Fibroblast of lung (primary cell): Measurements from ENCODE around the gene AK9. TPM values are rescaled to one million over a fixed set of nuclear protein-coding genes. Genes with fewer than 3 reads are reported as not detected.

Experiments
- DNase-seq, 2 donors: peaks; one replicate each; pipeline versions ENCODE4 v3.0.0 to v3.0.0-alpha.2; 2010; ENCODE audit warnings: low read depth in 2 of 2
- H2AFZ ChIP-seq: 2 replicates; pipeline ENCODE4 v1.5.1; 2012; ENCODE audit warnings: low read length, control low read depth, inconsistent platforms
- H3K27ac ChIP-seq: 2 replicates; pipeline ENCODE4 v1.5.1; 2011; ENCODE audit warnings: low read length, control low read depth; ENCODE audit not compliant: insufficient read depth
- H3K27me3 ChIP-seq: 2 replicates; pipeline ENCODE4 v1.5.1; 2011; ENCODE audit warnings: mild to moderate bottlenecking, low read length; ENCODE audit not compliant: control insufficient read depth, insufficient read depth
- H3K36me3 ChIP-seq: 2 replicates; pipeline ENCODE4 v1.5.1; 2011; ENCODE audit warnings: low read length; ENCODE audit not compliant: control insufficient read depth, insufficient read depth
- H3K4me1 ChIP-seq: 2 replicates; pipeline ENCODE4 v1.5.1; 2011; ENCODE audit warnings: low read length; ENCODE audit not compliant: control insufficient read depth, insufficient read depth; ENCODE audit errors: extremely low read depth
- H3K4me2 ChIP-seq: 2 replicates; pipeline ENCODE4 v1.5.1; 2011; ENCODE audit warnings: low read length, control low read depth; ENCODE audit not compliant: insufficient read depth; ENCODE audit errors: extremely low read depth
- H3K4me3 ChIP-seq, 4 experiments: fragments of 200-600 bp in 1 of 4; sonication (generic) in 1 of 4; replicated peaks in 1 of 4; 2 replicates each; pipeline ENCODE4 v1.5.1; 2011 to 2016; ENCODE audit warnings: low read length in 4 of 4, low read depth in 3 of 4, mild to moderate bottlenecking in 3 of 4, control low read depth in 2 of 4, inconsistent platforms in 1 of 4, mixed read lengths in 1 of 4; ENCODE audit not compliant: insufficient read depth in 1 of 4; ENCODE audit errors: control extremely low read depth in 1 of 4
- H3K79me2 ChIP-seq: 2 replicates; pipeline ENCODE4 v1.5.1; 2012; ENCODE audit warnings: mild to moderate bottlenecking, low read length, inconsistent platforms; ENCODE audit not compliant: control insufficient read depth, insufficient read depth
- H3K9ac ChIP-seq: 2 replicates; pipeline ENCODE4 v1.5.1; 2011; ENCODE audit warnings: mild to moderate bottlenecking, low read length, control low read depth; ENCODE audit not compliant: insufficient read depth
- H3K9me3 ChIP-seq: 2 replicates; pipeline ENCODE4 v1.5.1; 2012; ENCODE audit warnings: low read depth, low read length; ENCODE audit not compliant: control insufficient read depth, insufficient read depth
- H4K20me1 ChIP-seq: 2 replicates; pipeline ENCODE4 v1.5.1; 2011; ENCODE audit warnings: low read length; ENCODE audit not compliant: control insufficient read depth, insufficient read depth; ENCODE audit errors: extremely low read depth
- EZH2 ChIP-seq: IDR thresholded peaks from 2 replicates; pipeline ENCODE4 v1.5.1; 2012; ENCODE audit warnings: low read length, control low read depth, mild to moderate bottlenecking; ENCODE audit errors: missing control alignments
- polyA plus RNA-seq, 2 donors: library from polyadenylated mRNA; depleted of rRNA in 1 of 2; stranded (reverse) in 1 of 2; unstranded in 1 of 2; fragments of >200 nt; gene quantifications; 2 replicates each; pipeline ENCODE4 v1.2.1, GENCODE V29; 2011 to 2012; ENCODE audit warnings: missing spikeins in 1 of 2
- total RNA-seq: library from RNA; depleted of rRNA; stranded (reverse); fragments of >200 nt; gene quantifications from 2 replicates; pipeline ENCODE4 v1.2.1, GENCODE V29; 2014
- TF ChIP-seq, protein P1 (sequence below), 2 donors: IDR thresholded peaks in 1 of 2; conservative IDR thresholded peaks in 1 of 2; 1 replicate in 1 of 2; 2 replicates in 1 of 2; pipeline ENCODE4 v1.5.1; 2011 to 2012; ENCODE audit warnings: low read length in 2 of 2, control low read depth in 1 of 2, inconsistent platforms in 1 of 2, low read depth in 1 of 2, mild to moderate bottlenecking in 1 of 2

The AK9 gene
- total and polyA plus RNA-seq, 2 donors (not counting 1 experiment from before 2014, with no cell fraction given) = 4.5 to 10.4 TPM

DNA sequence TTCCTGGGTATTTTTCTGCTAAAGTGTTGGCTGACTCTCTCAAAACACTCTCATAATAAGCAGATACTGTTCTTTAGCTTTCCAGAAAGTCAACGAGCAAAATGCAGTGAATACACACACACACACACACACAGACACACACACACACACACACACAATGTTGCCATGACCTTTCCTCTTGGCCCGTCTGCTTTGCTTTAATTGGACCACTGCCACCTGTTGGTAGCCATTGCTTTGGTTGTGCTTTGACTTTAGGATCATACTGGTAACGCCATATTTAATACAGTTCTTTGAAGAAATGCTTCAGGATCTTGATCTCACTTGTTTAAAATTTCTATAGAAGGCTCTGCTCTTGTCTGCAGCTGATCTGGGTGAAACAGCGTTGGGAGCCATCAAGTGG is 4.5 kb upstream of the AK9 start:
- Histone ChIP-seq H3K79me2 (no peaks in the 10 kb centered on the region), H3K27ac (no peak overlapping the region), H2AFZ (no peak overlapping the region), H3K9me3 (no peaks in the 10 kb centered on the region), H3K4me1 (no peaks in the 10 kb centered on the region), H3K27me3 (no peaks in the 10 kb centered on the region), H3K9ac (no peak overlapping the region), H4K20me1 (no peaks in the 10 kb centered on the region), H3K4me3 (no peak overlapping the region), H3K4me2 (no peak overlapping the region), H3K36me3 (no peaks in the 10 kb centered on the region)
- no peak for TF ChIP-seq EZH2
- TF ChIP-seq, protein P1, sequence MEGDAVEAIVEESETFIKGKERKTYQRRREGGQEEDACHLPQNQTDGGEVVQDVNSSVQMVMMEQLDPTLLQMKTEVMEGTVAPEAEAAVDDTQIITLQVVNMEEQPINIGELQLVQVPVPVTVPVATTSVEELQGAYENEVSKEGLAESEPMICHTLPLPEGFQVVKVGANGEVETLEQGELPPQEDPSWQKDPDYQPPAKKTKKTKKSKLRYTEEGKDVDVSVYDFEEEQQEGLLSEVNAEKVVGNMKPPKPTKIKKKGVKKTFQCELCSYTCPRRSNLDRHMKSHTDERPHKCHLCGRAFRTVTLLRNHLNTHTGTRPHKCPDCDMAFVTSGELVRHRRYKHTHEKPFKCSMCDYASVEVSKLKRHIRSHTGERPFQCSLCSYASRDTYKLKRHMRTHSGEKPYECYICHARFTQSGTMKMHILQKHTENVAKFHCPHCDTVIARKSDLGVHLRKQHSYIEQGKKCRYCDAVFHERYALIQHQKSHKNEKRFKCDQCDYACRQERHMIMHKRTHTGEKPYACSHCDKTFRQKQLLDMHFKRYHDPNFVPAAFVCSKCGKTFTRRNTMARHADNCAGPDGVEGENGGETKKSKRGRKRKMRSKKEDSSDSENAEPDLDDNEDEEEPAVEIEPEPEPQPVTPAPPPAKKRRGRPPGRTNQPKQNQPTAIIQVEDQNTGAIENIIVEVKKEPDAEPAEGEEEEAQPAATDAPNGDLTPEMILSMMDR (conservative IDR thresholded peaks at IDR 0.05 in 1 of 2, IDR thresholded peaks at IDR 0.05 in 1 of 2; ENCODE audit: low read depth in 1 of 2, low read length in 2 of 2) = no peak
- peak in 1 of 2 donors; percentile 15 for DNase-seq

DNA sequence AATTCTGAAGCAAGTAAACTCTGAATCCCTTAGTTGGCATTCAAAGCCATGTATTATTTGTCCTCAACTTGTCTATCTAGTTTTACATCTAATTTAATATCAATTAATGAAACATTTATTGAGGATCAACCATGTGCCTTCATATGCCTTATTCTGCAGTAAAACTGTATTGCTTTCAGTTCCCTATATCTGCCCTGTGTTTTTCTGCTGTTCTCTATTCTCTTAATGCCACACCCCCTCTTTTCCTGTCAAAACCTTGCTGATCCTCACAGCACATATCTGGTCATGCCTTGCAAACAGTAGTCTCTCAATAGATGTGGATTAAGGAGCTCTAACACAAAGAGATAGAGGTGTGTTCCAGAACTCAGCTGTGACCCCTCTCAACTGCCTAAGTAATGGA is 2.1 kb upstream of the AK9 start:
- H4K20me1 ChIP-seq = no peaks in the 10 kb centered on the region
- no peak overlapping the region for H3K27ac ChIP-seq
- H3K9me3 ChIP-seq = no peaks in the 10 kb centered on the region
- TF ChIP-seq, protein P1 (conservative IDR thresholded peaks at IDR 0.05 in 1 of 2, IDR thresholded peaks at IDR 0.05 in 1 of 2; ENCODE audit: low read depth in 1 of 2, low read length in 2 of 2) = no peak
- TF ChIP-seq EZH2 = no peak
- no peaks in the 10 kb centered on the region for H3K79me2 ChIP-seq
- DNase-seq = no peak
- no peak overlapping the region for H2AFZ ChIP-seq
- H3K36me3 ChIP-seq = no peaks in the 10 kb centered on the region
- H3K4me1 ChIP-seq = no peaks in the 10 kb centered on the region
- no peaks in the 10 kb centered on the region for H3K27me3 ChIP-seq
- H3K9ac ChIP-seq = no peak overlapping the region
- no peak overlapping the region for H3K4me2 ChIP-seq
- H3K4me3 ChIP-seq = no peak overlapping the region

DNA sequence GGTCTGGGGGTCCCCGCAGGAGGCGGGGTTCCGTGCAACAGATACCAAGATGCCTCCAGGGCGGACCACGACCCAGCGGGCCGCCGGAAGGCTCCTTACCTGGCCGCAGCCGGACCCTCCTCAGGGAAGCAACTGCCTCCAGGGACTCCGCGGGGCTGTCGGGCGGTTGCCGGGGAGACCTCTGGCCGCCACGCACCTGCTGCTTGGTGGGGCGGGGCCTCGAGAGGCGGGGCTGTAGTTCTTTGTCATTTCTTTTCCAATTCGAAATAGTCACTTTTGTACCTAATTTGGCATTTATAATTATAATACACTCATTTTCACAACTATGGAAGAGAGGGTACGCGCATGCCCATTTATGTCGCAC is 647 bp downstream of the AK9 start:
- H3K79me2 ChIP-seq = no peaks in the 10 kb centered on the region
- H2AFZ ChIP-seq = peak overlapping the region; percentile 96
- no peaks in the 10 kb centered on the region for H4K20me1 ChIP-seq
- H3K36me3 ChIP-seq = no peaks in the 10 kb centered on the region
- H3K4me3 ChIP-seq = peak overlapping the region; percentile 85 to 94 (median 92)
- no peak for TF ChIP-seq EZH2
- TF ChIP-seq, protein P1 (conservative IDR thresholded peaks at IDR 0.05 in 1 of 2, IDR thresholded peaks at IDR 0.05 in 1 of 2; ENCODE audit: low read depth in 1 of 2, low read length in 2 of 2) = no peak
- DNase-seq = no peak
- peaks cover 16% of the 10 kb centered on the region for H3K4me1 ChIP-seq
- no peaks in the 10 kb centered on the region for H3K27me3 ChIP-seq
- H3K27ac ChIP-seq = peak overlapping the region; percentile 53
- no peaks in the 10 kb centered on the region for H3K9me3 ChIP-seq
- peak overlapping the region; percentile 98 for H3K4me2 ChIP-seq
- peak overlapping the region; percentile 69 for H3K9ac ChIP-seq
